GM18498 (cell line): ENCODE results near the gene KBTBD13.

ENCODE experiments used
- ATAC-seq: cut with Tn5 transposase; IDR thresholded peaks from one replicate; pipeline ENCODE4 v1.9.1; 2021; ENCODE audit warnings: mild to moderate bottlenecking, moderate library complexity; ENCODE audit not compliant: unreplicated experiment

The KBTBD13 gene

GRCh38 chr15:65050270-65050669 lies 26.3 kb upstream of the KBTBD13 start:
- ATAC-seq, result no peak

- no peak for ATAC-seq
These were observed 25.3 kb upstream of the KBTBD13 start for GRCh38 chr15:65051266-65051665.

- ATAC-seq, result no peak
These were observed 23.6 kb upstream of the KBTBD13 start for GRCh38 chr15:65052956-65053355.

- no peak for ATAC-seq
These were observed 22.0 kb upstream of the KBTBD13 start for GRCh38 chr15:65054333-65055200.

GRCh38 chr15:65055201-65055870 lies 21.2 kb upstream of the KBTBD13 start:
- no peak for ATAC-seq

- no peak for ATAC-seq
These were observed 20.4 kb upstream of the KBTBD13 start for GRCh38 chr15:65056106-65056505.

GRCh38 chr15:65056868-65057548 lies 19.5 kb upstream of the KBTBD13 start:
- no peak for ATAC-seq

GRCh38 chr15:65057549-65057940 lies 19.0 kb upstream of the KBTBD13 start:
- no peak for ATAC-seq

- ATAC-seq, result no peak
These were observed 17.9 kb upstream of the KBTBD13 start for GRCh38 chr15:65058394-65059368.

GRCh38 chr15:65059369-65059750 lies 17.2 kb upstream of the KBTBD13 start:
- ATAC-seq, result no peak

- no peak for ATAC-seq
These were observed 16.5 kb upstream of the KBTBD13 start for GRCh38 chr15:65059931-65060596.

GRCh38 chr15:65060641-65061397 lies 15.7 kb upstream of the KBTBD13 start:
- no peak for ATAC-seq

GRCh38 chr15:65062061-65062460 lies 14.5 kb upstream of the KBTBD13 start:
- no peak for ATAC-seq

GRCh38 chr15:65062726-65063125 lies 13.8 kb upstream of the KBTBD13 start:
- no peak for ATAC-seq

GRCh38 chr15:65066001-65066634 lies 10.4 kb upstream of the KBTBD13 start:
- ATAC-seq, result no peak

- ATAC-seq, result no peak
These were observed 9.8 kb upstream of the KBTBD13 start for GRCh38 chr15:65066635-65067316.

- no peak for ATAC-seq
These were observed 9.3 kb upstream of the KBTBD13 start for GRCh38 chr15:65067317-65067644.

- ATAC-seq, result no peak
These were observed 8.7 kb upstream of the KBTBD13 start, which contains the start of gene RASL12 for GRCh38 chr15:65067645-65068402. Gene RASL12 (minus strand): TSS chr15:65067991. CDS start chr15:65067835, 156 bp downstream.
